AG09309 (cell line): Measurements from ENCODE around the gene HMG20B.

ENCODE experiments used
- DNase-seq: peaks from one replicate; pipeline ENCODE4 v3.0.0-alpha.2; 2010; ENCODE audit warnings: low read depth
- H3K4me3 ChIP-seq: 2 replicates; pipeline ENCODE4 v1.5.1; 2011; ENCODE audit warnings: mild to moderate bottlenecking, low read depth, low read length, moderate library complexity; ENCODE audit not compliant: control insufficient read depth
- TF ChIP-seq, protein P1 (sequence below): IDR thresholded peaks from 2 replicates; pipeline ENCODE4 v1.5.1; 2011; ENCODE audit warnings: mild to moderate bottlenecking, low read depth, low read length, inconsistent platforms; ENCODE audit not compliant: insufficient read depth, control insufficient read depth; ENCODE audit errors: missing control alignments

The HMG20B gene

DNA sequence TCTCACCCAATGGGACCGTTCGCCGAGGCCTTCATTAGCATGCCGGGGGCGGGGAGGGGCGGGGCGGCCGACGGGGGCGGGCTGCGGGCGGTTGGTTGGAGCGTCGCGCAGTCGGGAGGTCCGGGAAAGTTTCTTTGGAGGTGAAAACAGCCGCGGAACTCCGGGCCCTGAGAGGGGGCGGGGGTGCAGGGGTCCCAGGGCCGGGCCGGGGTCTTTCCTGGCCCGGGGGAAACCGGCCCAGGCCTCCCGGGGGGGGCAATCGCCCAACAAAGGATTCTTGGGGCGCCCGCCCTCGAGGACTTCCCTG, at the start of gene HMG20B:
TSS of gene HMG20B (plus strand) at position 90 of the 307 bp plus-strand sequence. CDS start 366 bp downstream, outside the sequence.
- peak within 1 kb of the TSS; percentile 98 for H3K4me3 ChIP-seq
- TF ChIP-seq, protein P1, sequence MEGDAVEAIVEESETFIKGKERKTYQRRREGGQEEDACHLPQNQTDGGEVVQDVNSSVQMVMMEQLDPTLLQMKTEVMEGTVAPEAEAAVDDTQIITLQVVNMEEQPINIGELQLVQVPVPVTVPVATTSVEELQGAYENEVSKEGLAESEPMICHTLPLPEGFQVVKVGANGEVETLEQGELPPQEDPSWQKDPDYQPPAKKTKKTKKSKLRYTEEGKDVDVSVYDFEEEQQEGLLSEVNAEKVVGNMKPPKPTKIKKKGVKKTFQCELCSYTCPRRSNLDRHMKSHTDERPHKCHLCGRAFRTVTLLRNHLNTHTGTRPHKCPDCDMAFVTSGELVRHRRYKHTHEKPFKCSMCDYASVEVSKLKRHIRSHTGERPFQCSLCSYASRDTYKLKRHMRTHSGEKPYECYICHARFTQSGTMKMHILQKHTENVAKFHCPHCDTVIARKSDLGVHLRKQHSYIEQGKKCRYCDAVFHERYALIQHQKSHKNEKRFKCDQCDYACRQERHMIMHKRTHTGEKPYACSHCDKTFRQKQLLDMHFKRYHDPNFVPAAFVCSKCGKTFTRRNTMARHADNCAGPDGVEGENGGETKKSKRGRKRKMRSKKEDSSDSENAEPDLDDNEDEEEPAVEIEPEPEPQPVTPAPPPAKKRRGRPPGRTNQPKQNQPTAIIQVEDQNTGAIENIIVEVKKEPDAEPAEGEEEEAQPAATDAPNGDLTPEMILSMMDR = no peak
- no peak for DNase-seq

DNA sequence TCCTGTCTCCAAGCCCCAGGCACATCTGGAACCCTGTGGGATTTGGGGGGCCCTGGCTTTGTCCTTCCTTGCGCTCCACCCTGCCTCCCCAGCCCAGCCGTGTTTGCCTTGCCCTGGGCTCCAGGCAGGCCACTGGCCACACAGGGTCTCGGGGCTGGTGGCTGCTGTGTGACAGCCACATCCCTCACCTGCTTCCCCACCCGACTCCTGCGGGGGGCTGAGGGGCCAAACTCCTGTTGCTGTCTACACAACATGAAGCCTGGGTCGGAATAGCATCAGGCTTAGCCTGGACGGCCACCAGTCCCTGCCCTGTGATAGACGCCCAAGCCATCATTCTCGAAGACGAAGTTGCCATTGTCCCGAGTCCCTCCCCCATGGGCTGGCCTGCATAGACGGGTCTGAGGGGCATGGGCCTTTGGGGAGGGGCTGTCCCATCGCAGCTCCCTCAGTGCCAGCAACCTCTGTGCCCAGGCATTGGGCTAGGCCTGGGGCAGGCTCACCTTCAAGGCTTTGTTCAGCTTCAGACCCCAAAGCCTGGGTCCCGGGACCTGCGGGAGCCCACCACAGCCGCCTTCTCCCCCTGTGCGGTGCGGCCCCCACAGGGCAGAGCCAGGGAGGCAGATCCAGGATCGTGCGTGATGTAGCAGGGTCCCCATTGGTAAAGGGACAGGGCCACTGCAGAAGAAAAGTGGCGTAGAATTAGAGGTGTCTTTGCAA, 49.2 kb upstream of the HMG20B start:
- no peak overlapping the region for H3K4me3 ChIP-seq
- DNase-seq = no peak
- TF ChIP-seq, protein P1 = no peak

DNA sequence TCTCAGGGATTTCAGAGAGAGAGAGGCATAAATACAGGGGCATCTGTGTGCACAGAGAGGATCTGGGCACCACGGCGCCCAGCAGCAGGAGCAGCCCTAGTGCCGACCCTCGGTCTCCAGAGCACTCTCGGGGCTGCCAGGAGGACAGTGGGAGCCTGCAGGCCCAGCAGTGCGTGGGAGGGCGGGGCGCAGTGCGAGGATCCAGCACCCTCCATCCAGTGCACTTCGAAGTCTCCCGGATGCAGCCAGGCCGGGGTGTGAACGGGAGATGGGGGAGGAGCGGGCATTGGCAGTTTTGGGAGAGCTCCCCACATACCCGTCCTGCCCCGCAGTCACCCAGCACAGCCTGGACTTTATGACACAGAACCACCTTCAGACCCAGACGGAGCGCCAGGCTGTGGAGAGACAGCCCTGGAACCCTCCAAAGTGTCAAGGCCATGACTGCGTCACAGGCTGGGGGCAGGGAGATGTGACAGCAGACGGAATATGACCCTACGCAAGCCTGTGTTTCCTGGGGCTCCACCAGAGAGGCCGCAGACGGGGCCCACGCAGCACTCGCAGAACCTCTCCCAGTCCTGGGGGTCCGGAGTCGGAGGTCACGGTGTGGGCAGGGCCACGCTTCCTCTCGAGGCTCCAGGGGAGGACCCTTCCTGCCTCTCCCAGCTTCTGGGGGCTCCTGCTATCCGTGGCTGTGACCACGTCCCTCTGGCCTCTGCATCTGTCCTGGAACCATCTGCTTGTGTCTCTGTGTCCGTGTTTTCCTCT, 48.5 kb upstream of the HMG20B start:
- TF ChIP-seq, protein P1 = no peak
- no peak for DNase-seq
- H3K4me3 ChIP-seq = no peak overlapping the region

DNA sequence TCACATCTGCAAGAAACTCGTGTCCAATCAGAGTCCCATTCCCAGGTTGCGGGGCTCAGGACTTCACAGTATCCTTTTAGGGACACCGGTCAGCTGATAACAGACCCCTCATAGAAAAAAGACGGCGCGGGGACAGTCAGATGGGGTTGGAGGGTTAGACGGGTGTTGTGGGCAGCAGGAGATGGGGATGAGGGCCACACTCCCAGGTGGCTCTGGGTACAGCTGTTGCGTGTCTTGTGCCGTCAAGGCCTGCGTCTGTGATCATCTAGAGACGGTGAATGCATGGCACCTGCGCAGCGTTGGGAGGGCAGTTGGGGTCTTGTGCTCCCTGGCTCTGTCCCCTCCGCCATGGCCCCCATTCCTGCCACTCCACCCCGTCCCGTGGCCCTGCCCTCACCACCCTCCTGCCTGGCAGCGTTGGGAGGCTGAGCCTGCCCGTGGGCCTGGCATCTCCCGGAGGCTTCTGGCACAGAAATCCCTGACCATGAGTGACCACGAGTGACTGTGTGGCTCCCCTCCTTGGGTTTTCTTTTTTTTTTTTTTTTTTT, 47.8 kb upstream of the HMG20B start:
- TF ChIP-seq, protein P1 = no peak
- H3K4me3 ChIP-seq = no peak overlapping the region
- DNase-seq = no peak

GRCh38 chr19:3526507-3527237, 46.1 kb upstream of the HMG20B start:
- no peak for DNase-seq
- TF ChIP-seq, protein P1 = no peak
- H3K4me3 ChIP-seq = no peak overlapping the region

GRCh38 chr19:3527238-3527910, 45.4 kb upstream of the HMG20B start:
- TF ChIP-seq, protein P1 = no peak
- DNase-seq = no peak
- H3K4me3 ChIP-seq = no peak overlapping the region
